Ovary (tissue), 9 donors: ENCODE measurements around the gene FOXL2. TPM values are rescaled to one million over a fixed set of nuclear protein-coding genes. Genes with fewer than 3 reads are reported as not detected.

Source experiments
- DNase-seq, 5 donors: peaks; one replicate each; pipeline ENCODE4 v3.0.0-alpha.2; 2019 to 2020
- H3K27ac ChIP-seq, 2 donors: fragments of 200-600 bp; one replicate each; pipeline versions ENCODE4 v1.5.1 to v1.8.0; 2019 to 2022
- H3K27me3 ChIP-seq: fragments of 200-600 bp; one replicate; pipeline ENCODE4 v1.8.0; 2022
- H3K36me3 ChIP-seq: fragments of 200-600 bp; sonication (generic); one replicate; pipeline ENCODE4 v1.5.1; 2019
- H3K4me1 ChIP-seq: one replicate; pipeline ENCODE4 v1.8.1; 2013; ENCODE audit warnings: mild to moderate bottlenecking, moderate library complexity; ENCODE audit not compliant: insufficient read depth
- H3K4me3 ChIP-seq: fragments of 200-600 bp; sonication (generic); one replicate; pipeline ENCODE4 v1.5.1; 2017
- H3K9me3 ChIP-seq, 2 donors: fragments of 200-600 bp in 1 of 2; sonication (generic) in 1 of 2; one replicate each; pipeline versions ENCODE4 v1.5.1 to v1.8.1; 2013 to 2019; ENCODE audit warnings: mild to moderate bottlenecking in 1 of 2, moderate library complexity in 1 of 2
- EP300 ChIP-seq: sonication (generic); formaldehyde crosslinking; IDR thresholded peaks from one replicate; pipeline ENCODE4 v1.6.1; 2017; ENCODE audit warnings: antibody characterized with exemption
- POLR2A ChIP-seq: fragments of 450-650 bp; IDR thresholded peaks from one replicate; pipeline ENCODE4 v1.6.1; 2017; ENCODE audit warnings: antibody characterized with exemption, mild to moderate bottlenecking, moderate library complexity
- WGBS, 3 donors: extraction: QIAGEN DNeasy Blood & Tissue Kit in 1 of 3; methylation state at CpG; one replicate each; pipeline versions ENCODE4 v1.1.5 to v1.1.7; 2013 to 2017; 5-methylcytosine and 5-hydroxymethylcytosine counted together
- intact Hi-C, 4 donors: fragments of 100-400 bp; cut with DNase I; formaldehyde crosslinking; loops; one replicate each; pipeline versions ENCODE4 v1.11.0 to v1.15.1; 2022 to 2023
- polyA plus RNA-seq, 2 donors: library from polyadenylated mRNA; stranded (reverse); fragments of 200-250 nt in 1 of 2; fragments of 350-450 nt in 1 of 2; fragmentation: Illumina TruSeq in 1 of 2; extraction: RNeasy Lipid Tissue Mini Kit (QIAGEN cat#74804) in 1 of 2; gene quantifications; one replicate each; pipeline ENCODE4 v1.2.3, GENCODE V29; 2013 to 2014
- total RNA-seq, 7 donors: library from RNA; depleted of rRNA in 2 of 7; stranded (reverse); fragments of >200 nt in 2 of 7; fragmentation: NEBNext Ultra II Directional in 3 of 7; extraction: Animal tissue kit (Norgen Biotek cat#: 25700) in 3 of 7; gene quantifications; one replicate each; pipeline versions ENCODE4 v1.1.0 to v1.2.4, GENCODE V29; 2016 to 2023
- TF ChIP-seq, protein P1 (sequence below), 3 donors: fragments of 450-650 bp in 2 of 3; fragments of 200-600 bp in 1 of 3; IDR thresholded peaks; one replicate each; pipeline versions ENCODE4 v1.5.1 to v1.8.0; 2016 to 2022; ENCODE audit warnings: antibody characterized with exemption in 3 of 3, mild to moderate bottlenecking in 1 of 3
- donor health status: DM: no; HTN: no; CAD: no; lungs with moderate emphysema.
- donor health status: DM: no; HTN: no; CAD: no.
- donor health status: Bipolar disorder and iron deficiency.
- donor health status: DM: yes; HTN: yes; CAD: no.
- donor health status: DM: no; HTN: no; CAD: no.
- donor health status: DM: yes; HTN: yes; CAD: no.

FOXL2 gene
- total and polyA plus RNA-seq, 9 donors: 22.7 to 184 (median 88.8) TPM

DNA sequence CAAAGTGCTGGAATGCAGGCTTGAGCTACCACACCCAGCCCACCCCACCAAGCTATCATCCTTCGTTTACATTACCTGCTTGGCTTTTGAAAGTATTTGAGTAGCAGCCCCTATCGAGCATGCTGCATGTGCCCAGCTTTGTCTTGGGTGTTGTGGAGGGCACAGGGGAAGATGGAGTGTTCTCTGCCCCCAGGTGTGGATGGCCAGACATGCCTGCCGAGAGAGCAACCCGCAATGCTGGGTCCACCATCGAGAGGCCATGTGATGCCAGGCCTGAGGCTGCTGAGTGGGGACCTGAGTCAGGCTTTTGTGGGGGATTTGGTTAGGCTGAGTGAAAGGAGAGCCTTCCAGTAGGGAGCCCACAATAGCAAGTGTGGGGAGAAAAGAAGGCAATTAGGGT, 26.0 kb upstream of the FOXL2 start:
- H3K4me1 ChIP-seq: no peaks in the 10 kb centered on the region
- no peaks in the 10 kb centered on the region for H3K9me3 ChIP-seq
- no peak overlapping the region for H3K4me3 ChIP-seq
- intact Hi-C loops: no loop called here
- 83 to 94% (median 90%) methylated on average over 5 of the region's 5 CpGs for WGBS, 3 donors
- TF ChIP-seq POLR2A: no peak
- TF ChIP-seq EP300: no peak
- TF ChIP-seq, protein P1, sequence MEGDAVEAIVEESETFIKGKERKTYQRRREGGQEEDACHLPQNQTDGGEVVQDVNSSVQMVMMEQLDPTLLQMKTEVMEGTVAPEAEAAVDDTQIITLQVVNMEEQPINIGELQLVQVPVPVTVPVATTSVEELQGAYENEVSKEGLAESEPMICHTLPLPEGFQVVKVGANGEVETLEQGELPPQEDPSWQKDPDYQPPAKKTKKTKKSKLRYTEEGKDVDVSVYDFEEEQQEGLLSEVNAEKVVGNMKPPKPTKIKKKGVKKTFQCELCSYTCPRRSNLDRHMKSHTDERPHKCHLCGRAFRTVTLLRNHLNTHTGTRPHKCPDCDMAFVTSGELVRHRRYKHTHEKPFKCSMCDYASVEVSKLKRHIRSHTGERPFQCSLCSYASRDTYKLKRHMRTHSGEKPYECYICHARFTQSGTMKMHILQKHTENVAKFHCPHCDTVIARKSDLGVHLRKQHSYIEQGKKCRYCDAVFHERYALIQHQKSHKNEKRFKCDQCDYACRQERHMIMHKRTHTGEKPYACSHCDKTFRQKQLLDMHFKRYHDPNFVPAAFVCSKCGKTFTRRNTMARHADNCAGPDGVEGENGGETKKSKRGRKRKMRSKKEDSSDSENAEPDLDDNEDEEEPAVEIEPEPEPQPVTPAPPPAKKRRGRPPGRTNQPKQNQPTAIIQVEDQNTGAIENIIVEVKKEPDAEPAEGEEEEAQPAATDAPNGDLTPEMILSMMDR (IDR thresholded peaks at IDR 0.05): no peak
- no peak overlapping the region for H3K27ac ChIP-seq
- no peaks in the 10 kb centered on the region for H3K27me3 ChIP-seq
- H3K36me3 ChIP-seq: no peaks in the 10 kb centered on the region
- DNase-seq: no peak

DNA sequence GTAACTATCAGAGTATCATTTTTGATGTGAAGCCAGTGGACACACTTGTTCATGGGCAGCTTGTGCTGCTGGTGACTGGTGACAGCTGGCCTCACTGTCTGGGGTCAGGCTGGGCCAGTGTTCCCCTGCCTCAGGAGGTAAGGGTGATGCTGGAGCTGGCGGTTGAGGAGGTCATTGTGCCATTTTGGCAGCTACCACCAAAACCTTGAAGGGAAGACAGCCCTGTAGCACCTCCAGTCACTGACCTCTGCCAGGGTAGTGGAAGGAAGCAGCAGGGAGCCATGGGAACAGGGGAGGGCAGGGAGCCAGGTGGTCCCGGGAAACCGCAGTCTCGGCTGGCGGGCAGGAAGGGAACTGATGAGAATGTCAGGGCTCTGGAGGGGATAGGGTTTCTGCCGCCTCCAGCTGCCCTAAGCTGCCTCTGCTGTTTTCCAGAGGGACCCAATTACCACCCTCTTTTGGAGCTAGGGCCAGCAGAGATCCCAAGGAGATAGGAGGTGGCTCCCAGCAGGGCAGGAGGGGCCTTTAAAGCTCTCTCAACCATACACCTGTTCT, 24.9 kb upstream of the FOXL2 start:
- no peaks in the 10 kb centered on the region for H3K4me1 ChIP-seq
- no peaks in the 10 kb centered on the region for H3K36me3 ChIP-seq
- WGBS, 3 donors: 62 to 72% (median 70%) methylated on average over 6 of the region's 6 CpGs
- no peaks in the 10 kb centered on the region for H3K27me3 ChIP-seq
- no peak for TF ChIP-seq EP300
- TF ChIP-seq, protein P1 (IDR thresholded peaks at IDR 0.05): no peak
- no peak for TF ChIP-seq POLR2A
- no peak overlapping the region for H3K27ac ChIP-seq
- no peaks in the 10 kb centered on the region for H3K9me3 ChIP-seq
- DNase-seq: no peak
- intact Hi-C loops: no loop called here
- H3K4me3 ChIP-seq: no peak overlapping the region

DNA sequence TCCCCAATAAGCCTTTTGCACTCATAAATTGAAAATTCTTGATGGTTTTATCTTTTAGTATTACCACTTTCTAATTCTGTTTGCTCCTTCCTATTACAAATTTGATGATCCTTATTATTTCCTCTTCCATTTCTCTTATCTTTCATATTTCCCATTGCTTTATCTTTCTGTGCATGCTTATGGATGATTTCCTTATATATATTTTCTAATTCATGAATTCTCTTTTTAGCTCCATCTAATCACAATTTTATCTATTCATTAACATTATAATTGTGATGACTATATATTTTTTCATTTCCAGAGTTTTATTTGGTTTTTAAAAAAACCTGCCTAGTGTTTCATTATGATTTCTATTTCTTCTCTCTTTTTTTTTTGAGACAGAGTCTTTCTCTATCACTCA, 18.0 kb upstream of the FOXL2 start:
- no peaks in the 10 kb centered on the region for H3K9me3 ChIP-seq
- no peaks in the 10 kb centered on the region for H3K27me3 ChIP-seq
- no peak for DNase-seq
- no peak overlapping the region for H3K4me3 ChIP-seq
- H3K36me3 ChIP-seq: no peaks in the 10 kb centered on the region
- TF ChIP-seq, protein P1 (IDR thresholded peaks at IDR 0.05): no peak
- TF ChIP-seq POLR2A (no peak), EP300 (no peak)
- H3K4me1 ChIP-seq: no peaks in the 10 kb centered on the region
- intact Hi-C loops: no loop called here
- no peak overlapping the region for H3K27ac ChIP-seq

DNA sequence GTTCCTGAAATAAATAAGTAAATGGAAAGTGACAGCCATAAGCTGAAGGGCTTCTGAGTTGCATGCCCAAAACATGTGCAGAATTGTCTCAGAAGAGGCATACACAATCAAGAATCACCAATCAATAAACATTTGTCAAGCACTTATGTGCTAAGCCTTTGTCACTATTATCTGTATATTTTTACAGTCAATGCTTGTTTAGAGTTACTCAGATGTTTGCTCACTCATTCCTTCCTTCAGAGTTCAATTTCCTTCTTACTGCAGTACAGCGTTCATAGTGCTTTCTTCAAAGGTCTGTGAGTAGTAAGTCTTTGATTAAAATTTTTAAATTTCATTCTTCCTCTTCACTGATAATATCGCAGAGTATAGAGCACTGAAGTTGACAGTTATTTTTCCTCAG, 17.3 kb upstream of the FOXL2 start:
- H3K4me1 ChIP-seq: no peaks in the 10 kb centered on the region
- WGBS, 3 donors: 93 to 96% (median 95%) methylated on average over 2 of the region's 2 CpGs
- TF ChIP-seq, protein P1 (IDR thresholded peaks at IDR 0.05): no peak
- TF ChIP-seq POLR2A (no peak), EP300 (no peak)
- no peaks in the 10 kb centered on the region for H3K36me3 ChIP-seq
- DNase-seq: no peak
- no peak overlapping the region for H3K4me3 ChIP-seq
- H3K27me3 ChIP-seq: no peaks in the 10 kb centered on the region
- intact Hi-C loops: no loop called here
- H3K27ac ChIP-seq: no peak overlapping the region
- H3K9me3 ChIP-seq: no peaks in the 10 kb centered on the region
